HUES48 (cell line): Measurements from ENCODE around the gene SNTG2.
"Not testable (repeated sequence)": the region's sequence is repeated elsewhere in the genome, so short reads cannot be mapped to it uniquely, and the experiment has no call there.

Source experiments
- H3K27ac ChIP-seq: one replicate; pipeline ENCODE4 v1.7.0; 2013; ENCODE audit warnings: low read depth, low read length, inconsistent platforms
- H3K27me3 ChIP-seq: 2 replicates; pipeline ENCODE4 v1.6.1; 2013; ENCODE audit warnings: mild to moderate bottlenecking, low read length; ENCODE audit not compliant: control insufficient read depth, insufficient read depth
- H3K36me3 ChIP-seq: 2 replicates; pipeline ENCODE4 v1.6.1; 2013; ENCODE audit warnings: low read length; ENCODE audit not compliant: control insufficient read depth, insufficient read depth
- H3K4me1 ChIP-seq: 2 replicates; pipeline ENCODE4 v1.6.1; 2013; ENCODE audit warnings: mild to moderate bottlenecking, low read length; ENCODE audit not compliant: control insufficient read depth, insufficient read depth
- H3K4me3 ChIP-seq: 2 replicates; pipeline ENCODE4 v1.5.1; 2013; ENCODE audit warnings: mild to moderate bottlenecking, low read depth, low read length
- H3K9ac ChIP-seq: 2 replicates; pipeline ENCODE4 v1.6.1; 2013; ENCODE audit warnings: mild to moderate bottlenecking, low read depth, low read length, moderate library complexity
- H3K9me3 ChIP-seq: 2 replicates; pipeline ENCODE4 v1.6.1; 2013; ENCODE audit warnings: low read length; ENCODE audit not compliant: control insufficient read depth, insufficient read depth

Gene SNTG2

GRCh38 chr2:1129982-1130381 is 179.3 kb downstream of the SNTG2 start:
- Histone ChIP-seq H3K27ac (no peak overlapping the region), H3K36me3 (no peaks in the 10 kb centered on the region), H3K4me1 (no peaks in the 10 kb centered on the region), H3K4me3 (no peak overlapping the region), H3K27me3 (no peaks in the 10 kb centered on the region), H3K9me3 (no peaks in the 10 kb centered on the region), H3K9ac (no peak overlapping the region)

GRCh38 chr2:1130922-1131321 is 180.3 kb downstream of the SNTG2 start:
- Histone ChIP-seq H3K27ac (no peak overlapping the region), H3K27me3 (no peaks in the 10 kb centered on the region), H3K4me1 (no peaks in the 10 kb centered on the region), H3K9ac (no peak overlapping the region), H3K36me3 (no peaks in the 10 kb centered on the region), H3K9me3 (no peaks in the 10 kb centered on the region), H3K4me3 (no peak overlapping the region)

- Histone ChIP-seq H3K27ac (no peak overlapping the region), H3K27me3 (no peaks in the 10 kb centered on the region), H3K9me3 (no peaks in the 10 kb centered on the region)
These were observed 181.8 kb downstream of the SNTG2 start for GRCh38 chr2:1132328-1132969.

GRCh38 chr2:1133896-1134295 is 183.2 kb downstream of the SNTG2 start:
- peaks cover 14% of the 10 kb centered on the region; the same call in 1 of the 2 replicates for H3K36me3 ChIP-seq
- H3K27ac ChIP-seq, result not testable (repeated sequence)

More at GRCh38 chr2:1132328-1132969, 181.8 kb downstream of the SNTG2 start:
- peaks cover 4% of the 10 kb centered on the region; the same call in 1 of the 2 replicates for H3K36me3 ChIP-seq
- H3K9ac ChIP-seq, result no peak overlapping the region
- no peaks in the 10 kb centered on the region for H3K4me1 ChIP-seq
- H3K4me3 ChIP-seq, result no peak overlapping the region

GRCh38 chr2:1134629-1135028 is 184.0 kb downstream of the SNTG2 start:
- H3K9ac ChIP-seq, result no peak overlapping the region
- H3K4me3 ChIP-seq, result no peak overlapping the region
- H3K4me1 ChIP-seq, result no peaks in the 10 kb centered on the region
- peaks cover 14% of the 10 kb centered on the region; the same call in 1 of the 2 replicates for H3K36me3 ChIP-seq
- H3K27me3 ChIP-seq, result no peaks in the 10 kb centered on the region
- H3K9me3 ChIP-seq, result no peaks in the 10 kb centered on the region
- H3K27ac ChIP-seq, result no peak overlapping the region

More at GRCh38 chr2:1133896-1134295, 183.2 kb downstream of the SNTG2 start:
- H3K27me3 ChIP-seq, H3K4me3 ChIP-seq, H3K9me3 ChIP-seq, H3K4me1 ChIP-seq, H3K9ac ChIP-seq: not testable (repeated sequence)

- H3K27me3 ChIP-seq, result no peaks in the 10 kb centered on the region
- H3K9ac ChIP-seq, result no peak overlapping the region
- no peak overlapping the region for H3K4me3 ChIP-seq
- peaks cover 17% of the 10 kb centered on the region; the same call in 1 of the 2 replicates for H3K36me3 ChIP-seq
- no peak overlapping the region for H3K27ac ChIP-seq
- no peaks in the 10 kb centered on the region for H3K4me1 ChIP-seq
- H3K9me3 ChIP-seq, result no peaks in the 10 kb centered on the region
These were observed 185.4 kb downstream of the SNTG2 start for GRCh38 chr2:1136067-1136466.

- H3K4me3 ChIP-seq, result no peak overlapping the region
- peaks cover 19% of the 10 kb centered on the region; the same call in 1 of the 2 replicates for H3K36me3 ChIP-seq
- no peaks in the 10 kb centered on the region for H3K27me3 ChIP-seq
- no peaks in the 10 kb centered on the region for H3K9me3 ChIP-seq
- no peaks in the 10 kb centered on the region for H3K4me1 ChIP-seq
- H3K27ac ChIP-seq, result no peak overlapping the region
- no peak overlapping the region for H3K9ac ChIP-seq
These were observed 186.2 kb downstream of the SNTG2 start for GRCh38 chr2:1136846-1137245.

- no peak overlapping the region for H3K4me3 ChIP-seq
- H3K27me3 ChIP-seq, result no peaks in the 10 kb centered on the region
- peaks cover 23% of the 10 kb centered on the region for H3K36me3 ChIP-seq
- no peaks in the 10 kb centered on the region for H3K4me1 ChIP-seq
- H3K9ac ChIP-seq, result no peak overlapping the region
- no peak overlapping the region for H3K27ac ChIP-seq
- H3K9me3 ChIP-seq, result no peaks in the 10 kb centered on the region
These were observed 186.6 kb downstream of the SNTG2 start for GRCh38 chr2:1137264-1137663.

GRCh38 chr2:1137913-1138391 is 187.3 kb downstream of the SNTG2 start:
- Histone ChIP-seq H3K4me3 (no peak overlapping the region), H3K36me3 (peaks cover 28% of the 10 kb centered on the region), H3K27ac (no peak overlapping the region), H3K9ac (no peak overlapping the region), H3K4me1 (no peaks in the 10 kb centered on the region), H3K9me3 (no peaks in the 10 kb centered on the region), H3K27me3 (no peaks in the 10 kb centered on the region)

- no peaks in the 10 kb centered on the region for H3K9me3 ChIP-seq
- H3K36me3 ChIP-seq, result peaks cover 39% of the 10 kb centered on the region
- H3K9ac ChIP-seq, result no peak overlapping the region
- H3K4me1 ChIP-seq, result no peaks in the 10 kb centered on the region
- no peak overlapping the region for H3K4me3 ChIP-seq
- H3K27me3 ChIP-seq, result no peaks in the 10 kb centered on the region
- H3K27ac ChIP-seq, result no peak overlapping the region
These were observed 189.8 kb downstream of the SNTG2 start for GRCh38 chr2:1140389-1141003.

- no peaks in the 10 kb centered on the region for H3K27me3 ChIP-seq
- H3K4me3 ChIP-seq, result no peak overlapping the region
- no peaks in the 10 kb centered on the region for H3K4me1 ChIP-seq
- no peak overlapping the region for H3K9ac ChIP-seq
- no peak overlapping the region for H3K27ac ChIP-seq
- peaks cover 39% of the 10 kb centered on the region for H3K36me3 ChIP-seq
- no peaks in the 10 kb centered on the region for H3K9me3 ChIP-seq
These were observed 190.4 kb downstream of the SNTG2 start for GRCh38 chr2:1141079-1141478.
